ENCODE data around the gene IER5.

Gene IER5

GRCh38 chr1:181077576-181078242, 10.8 kb upstream of the IER5 start:
- DNase-seq = no peak

GRCh38 chr1:181079382-181079781, 9.1 kb upstream of the IER5 start:
- DNase-seq = peak; percentile 78

- no peak for DNase-seq
Observed at GRCh38 chr1:181079920-181080319, 8.6 kb upstream of the IER5 start.

- DNase-seq = no peak
Observed at GRCh38 chr1:181080556-181080955, 7.9 kb upstream of the IER5 start.

DNA sequence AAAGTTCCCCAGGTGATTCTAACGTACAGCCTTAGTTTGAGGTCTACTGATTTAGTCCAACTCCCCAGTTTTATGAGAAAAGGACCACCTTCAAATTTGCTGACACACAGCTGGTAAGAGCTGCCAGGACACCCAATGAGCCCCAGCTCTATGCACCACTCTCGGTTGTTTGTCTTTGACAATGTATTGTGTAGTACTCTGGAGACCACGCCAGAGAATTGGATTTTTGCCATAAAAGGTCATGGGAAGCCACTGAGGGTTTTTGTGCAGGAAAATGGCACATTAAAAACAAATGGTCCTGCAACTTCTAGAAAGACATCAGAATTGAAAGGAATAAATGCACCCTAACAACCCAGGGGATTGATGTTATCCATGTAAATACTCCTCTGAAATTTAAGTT, 7.1 kb upstream of the IER5 start:
- DNase-seq = no peak

DNA sequence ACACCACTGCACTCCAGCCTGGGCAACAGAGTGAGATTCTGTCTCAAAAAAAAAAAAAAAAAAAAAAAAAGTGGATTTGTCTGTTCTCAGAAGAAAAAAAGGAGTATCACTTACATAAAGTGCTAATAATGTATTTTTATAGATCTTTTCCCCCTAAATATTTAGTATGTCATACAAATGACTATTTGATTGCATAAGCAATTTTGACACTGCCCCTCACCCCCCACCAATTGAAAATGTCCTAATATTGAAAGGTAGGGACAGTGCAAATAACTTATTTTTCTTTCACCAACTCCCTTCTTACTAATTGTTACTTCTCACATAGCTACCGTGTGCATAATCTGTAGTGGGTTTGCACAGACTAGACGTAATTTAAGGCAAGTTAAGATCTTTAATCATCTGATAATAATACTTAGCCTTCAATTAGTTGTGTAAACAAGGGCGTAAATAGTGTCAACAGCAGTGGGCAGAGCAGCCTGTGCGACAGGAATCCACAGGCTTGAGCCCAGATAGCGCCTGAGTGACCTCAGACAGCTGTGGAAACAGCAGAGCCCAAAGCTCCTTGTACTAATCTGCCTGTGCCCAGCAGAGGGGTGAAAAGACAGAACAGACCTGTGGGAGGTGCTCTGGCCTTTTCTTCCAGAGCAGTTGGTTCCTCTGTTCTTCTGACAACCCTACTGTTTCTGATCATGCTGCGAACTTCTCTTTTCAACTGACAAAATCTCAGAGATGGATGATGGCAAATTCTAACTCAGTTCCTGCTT, 4.5 kb upstream of the IER5 start:
- DNase-seq = peak; percentile 64

DNA sequence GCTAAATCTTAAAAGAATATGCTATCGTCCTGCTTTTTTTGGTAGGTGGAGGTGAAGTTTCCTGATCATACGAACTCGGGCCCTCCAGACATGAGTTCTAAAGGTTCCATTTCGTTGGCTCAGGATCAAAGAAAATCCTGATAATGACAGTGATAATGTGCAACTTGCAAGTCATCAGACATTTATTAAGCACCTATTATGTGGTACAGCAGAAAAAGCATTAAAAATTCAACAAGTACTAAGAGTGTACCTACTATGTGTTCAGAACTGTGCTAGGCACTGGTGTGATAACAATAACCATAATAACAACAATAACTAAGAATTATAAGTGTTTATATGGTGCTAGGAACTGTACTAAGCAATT, 3.9 kb upstream of the IER5 start:
- DNase-seq = no peak

DNA sequence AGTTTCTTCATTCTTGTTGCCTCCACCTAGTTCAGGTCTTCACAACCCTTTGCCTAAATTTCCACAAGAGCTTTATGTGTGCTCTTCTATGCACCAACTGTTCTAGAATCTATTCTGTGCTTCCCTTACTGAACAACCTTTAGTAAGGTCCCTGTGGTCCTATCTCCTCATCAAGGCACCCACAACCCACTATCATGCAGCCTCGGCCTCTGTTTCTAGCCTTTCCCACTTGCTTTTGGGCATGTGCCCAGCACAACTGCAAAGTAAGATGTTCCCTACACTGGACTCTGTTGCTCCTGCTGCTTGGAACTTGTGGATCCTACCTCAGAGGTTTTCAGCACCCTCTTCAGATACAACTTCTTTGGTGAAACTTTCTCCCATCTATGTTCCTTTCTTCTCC, 2.4 kb upstream of the IER5 start:
- no peak for DNase-seq

- no peak for DNase-seq
Observed at GRCh38 chr1:181086926-181087325, 1.6 kb upstream of the IER5 start.

DNA sequence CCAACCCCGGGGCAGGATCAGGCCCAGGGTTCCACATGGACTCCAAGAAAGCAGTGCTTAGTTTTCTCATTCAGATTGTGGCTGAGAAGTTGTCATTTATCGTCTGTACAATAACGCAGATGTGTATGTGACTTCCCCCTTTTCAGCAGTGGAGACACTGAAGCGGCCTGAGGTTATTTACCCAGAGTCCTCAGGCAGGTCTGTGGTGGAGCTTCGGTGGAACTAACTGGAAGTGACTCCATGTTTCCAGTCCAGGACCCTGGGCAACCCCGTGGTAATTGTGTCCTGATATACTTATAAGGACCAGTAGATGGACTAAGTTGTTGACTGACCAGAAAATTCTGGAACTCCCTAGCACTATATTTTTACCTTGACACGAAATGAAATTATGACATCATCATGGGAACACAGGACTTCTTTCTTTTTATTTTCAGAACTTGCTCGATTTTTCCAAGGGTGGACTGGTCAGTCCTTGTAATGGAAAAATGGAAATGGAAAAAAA, 1.0 kb upstream of the IER5 start:
- no peak for DNase-seq

DNA sequence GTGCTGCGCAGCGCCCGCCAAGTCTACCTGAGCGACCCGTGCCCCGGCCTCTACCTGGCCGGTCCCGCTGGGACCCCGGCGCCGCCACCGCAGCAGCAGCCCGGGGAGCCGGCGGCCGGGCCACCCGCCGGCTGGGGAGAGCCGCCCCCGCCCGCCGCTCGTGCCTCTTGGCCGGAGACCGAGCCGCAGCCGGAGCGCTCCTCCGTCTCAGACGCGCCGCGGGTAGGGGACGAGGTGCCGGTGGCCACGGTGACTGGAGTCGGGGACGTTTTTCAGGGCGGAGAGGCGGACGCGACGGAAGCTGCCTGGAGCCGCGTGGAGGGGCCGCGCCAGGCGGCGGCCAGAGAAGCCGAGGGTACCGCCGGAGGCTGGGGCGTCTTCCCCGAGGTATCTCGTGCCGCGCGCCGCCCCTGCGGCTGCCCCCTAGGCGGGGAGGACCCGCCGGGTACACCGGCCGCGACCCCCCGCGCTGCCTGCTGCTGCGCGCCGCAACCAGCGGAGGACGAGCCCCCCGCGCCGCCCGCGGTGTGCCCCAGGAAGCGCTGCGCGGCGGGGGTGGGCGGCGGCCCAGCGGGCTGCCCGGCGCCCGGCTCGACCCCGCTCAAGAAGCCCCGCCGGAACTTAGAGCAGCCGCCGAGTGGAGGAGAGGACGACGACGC, 646 bp downstream of the IER5 start:
- peak; percentile 35 for DNase-seq

DNA sequence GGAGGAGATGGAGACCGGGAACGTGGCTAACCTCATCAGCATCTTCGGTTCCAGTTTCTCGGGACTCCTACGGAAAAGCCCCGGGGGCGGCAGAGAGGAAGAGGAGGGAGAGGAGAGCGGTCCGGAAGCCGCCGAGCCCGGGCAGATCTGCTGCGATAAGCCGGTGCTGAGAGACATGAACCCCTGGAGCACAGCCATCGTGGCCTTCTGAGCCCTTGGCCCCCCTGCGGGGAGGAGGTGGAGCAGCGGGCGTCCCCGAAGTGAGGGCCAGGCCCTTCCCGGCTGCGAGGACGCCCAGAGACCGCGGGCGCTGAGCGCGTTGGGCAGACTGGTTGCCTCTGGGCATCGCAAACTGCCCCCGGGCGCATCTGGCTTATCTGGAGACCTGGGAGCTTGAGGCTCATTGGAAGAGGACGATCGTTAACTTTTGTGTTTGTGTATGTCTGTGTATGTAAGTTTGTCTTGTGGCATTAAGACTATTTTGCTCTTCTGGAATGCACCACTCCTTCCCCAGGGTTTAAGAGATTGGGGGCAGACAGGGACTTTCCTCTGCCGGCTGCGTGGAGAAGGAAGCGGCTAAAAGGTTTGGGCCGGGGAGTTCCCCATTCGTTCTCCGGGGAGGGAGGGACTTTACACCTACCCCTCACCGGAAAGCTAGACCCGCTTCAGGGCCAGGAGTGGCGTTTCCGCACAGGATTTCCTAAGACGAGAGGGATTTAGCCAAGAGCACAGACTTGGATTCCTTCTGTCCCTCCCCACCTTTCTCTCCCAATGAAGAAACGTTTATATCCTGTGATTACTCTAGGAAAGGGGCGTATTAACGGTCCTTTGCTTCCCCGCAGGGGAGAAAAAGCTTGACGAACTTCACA, 1.4 kb downstream of the IER5 start:
- DNase-seq = peak; percentile 84

DNA sequence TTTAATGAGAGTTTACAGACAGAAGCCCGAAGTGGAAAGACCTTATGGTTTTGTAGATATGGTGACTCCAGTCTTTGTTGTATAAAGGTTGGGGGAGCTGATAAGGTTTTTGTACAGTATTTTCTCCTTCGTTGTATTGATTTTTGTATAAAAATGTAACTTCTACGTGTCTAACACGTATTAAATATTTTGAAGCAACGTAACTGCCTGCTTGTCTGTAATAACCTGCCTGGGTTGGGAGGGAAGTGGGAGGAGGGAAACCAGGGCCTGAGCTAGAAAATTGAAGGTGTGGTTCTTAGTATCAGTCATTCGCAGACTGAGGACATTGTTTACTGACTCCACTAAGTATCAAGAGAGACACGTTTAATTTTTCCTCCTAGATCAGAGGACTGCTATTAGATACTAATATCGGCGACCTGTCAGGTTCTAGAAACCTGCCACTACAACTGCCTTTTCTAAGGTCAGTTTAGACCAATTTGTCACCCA, 2.2 kb downstream of the IER5 start:
- peak; percentile 78 for DNase-seq

GRCh38 chr1:181091309-181092040, 3.0 kb downstream of the IER5 start:
- no peak for DNase-seq

DNA sequence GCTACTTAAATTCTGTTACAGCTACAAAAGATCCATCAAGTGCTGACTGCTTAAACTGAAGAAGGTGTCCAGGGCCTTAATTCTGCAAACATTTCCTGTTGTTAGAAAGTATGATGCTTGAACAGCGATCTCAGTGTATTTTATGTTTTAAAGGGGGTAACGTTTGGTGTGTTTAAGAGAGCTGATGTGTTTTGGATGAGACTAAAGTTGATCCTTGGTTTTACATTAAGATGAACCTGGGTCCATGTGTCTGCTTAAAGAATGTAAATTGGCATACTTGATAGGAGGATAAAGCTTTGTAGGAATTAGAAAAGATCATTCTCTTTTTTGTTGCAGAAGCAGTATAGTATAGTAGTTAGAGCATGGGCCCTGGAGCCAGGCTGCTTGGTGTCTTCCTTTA, 3.6 kb downstream of the IER5 start:
- no peak for DNase-seq

DNA sequence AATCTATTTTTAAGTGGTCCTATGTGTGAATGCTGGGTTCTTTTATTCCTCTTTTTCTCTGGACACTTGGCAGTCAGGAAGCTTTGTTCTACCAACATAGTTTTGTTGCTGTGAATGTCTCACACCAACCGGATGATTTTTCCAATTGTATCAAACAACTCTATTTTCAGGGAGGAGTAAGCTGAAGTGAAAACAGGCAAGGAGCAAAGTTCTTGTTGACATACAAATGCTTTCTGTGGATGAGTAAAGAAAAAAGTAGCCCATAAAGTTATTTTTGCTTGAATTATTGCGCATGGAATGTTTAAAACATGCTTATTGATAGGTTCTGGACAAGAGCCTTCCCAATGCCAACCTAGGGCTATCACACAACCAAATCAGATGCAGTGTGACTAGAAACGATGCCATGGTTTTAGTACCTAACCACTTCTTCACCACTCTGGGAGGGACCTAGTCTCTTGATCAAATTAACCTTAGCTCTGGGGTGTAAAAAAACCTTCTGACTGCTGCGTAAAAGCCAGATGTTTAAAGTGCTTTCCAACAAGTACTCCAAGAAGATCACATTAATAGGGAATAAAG, 4.5 kb downstream of the IER5 start:
- DNase-seq = no peak

DNA sequence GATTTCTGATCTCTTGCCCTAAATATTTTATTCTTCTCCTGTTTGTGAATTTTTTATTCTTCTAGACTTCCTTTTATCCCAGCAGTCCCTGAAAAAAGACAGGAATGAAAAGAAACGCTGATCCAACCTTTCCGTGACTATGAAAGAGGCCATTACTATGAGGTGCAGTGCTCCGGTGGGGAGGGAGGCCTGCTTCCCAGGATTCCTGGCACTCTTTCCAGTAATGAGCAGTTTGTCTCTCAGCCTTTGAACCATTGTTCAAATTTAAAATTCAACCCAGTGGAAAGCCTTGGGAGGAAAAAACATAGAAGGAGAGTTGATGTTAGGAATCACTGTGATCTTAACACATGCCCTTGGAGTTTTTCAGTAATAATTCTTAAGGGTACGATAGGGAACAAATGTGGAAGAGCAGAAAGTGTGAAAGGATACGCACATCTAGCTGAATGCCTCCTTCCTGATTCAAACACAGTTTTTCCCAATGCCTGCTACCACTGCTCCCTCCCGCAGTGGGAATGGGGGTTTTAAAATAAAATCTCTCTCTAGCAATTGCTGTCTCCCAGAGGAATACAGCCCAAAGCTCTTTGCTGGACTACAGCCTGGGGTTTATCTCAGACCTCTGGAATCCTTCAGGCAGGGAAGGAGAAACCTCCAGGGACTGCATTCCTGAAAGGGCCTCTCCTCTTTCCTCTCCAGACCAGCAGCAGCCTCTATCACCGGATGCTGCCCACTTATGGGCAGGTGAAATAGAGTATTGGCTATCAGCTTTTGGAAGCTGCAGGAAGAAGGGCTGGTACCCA, 6.1 kb downstream of the IER5 start:
- no peak for DNase-seq

DNA sequence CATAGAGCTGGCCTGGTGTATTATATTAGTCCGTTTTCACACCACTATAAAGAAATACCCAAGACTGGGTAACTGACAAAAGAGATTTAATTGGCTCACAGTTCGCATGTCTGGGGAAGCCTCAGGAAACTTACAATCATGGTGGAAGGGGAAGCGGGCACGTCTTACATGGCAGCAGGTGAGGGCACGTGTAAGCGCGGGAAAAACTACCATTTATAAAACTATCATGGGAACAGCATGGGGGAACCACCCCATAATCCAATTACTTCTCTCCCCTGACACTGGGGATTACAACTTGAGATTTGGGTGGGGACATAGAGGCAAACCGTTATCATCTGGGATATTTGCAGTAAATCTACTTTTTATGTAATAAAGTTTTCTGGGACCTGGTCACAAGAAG, 6.8 kb downstream of the IER5 start:
- no peak for DNase-seq

DNA sequence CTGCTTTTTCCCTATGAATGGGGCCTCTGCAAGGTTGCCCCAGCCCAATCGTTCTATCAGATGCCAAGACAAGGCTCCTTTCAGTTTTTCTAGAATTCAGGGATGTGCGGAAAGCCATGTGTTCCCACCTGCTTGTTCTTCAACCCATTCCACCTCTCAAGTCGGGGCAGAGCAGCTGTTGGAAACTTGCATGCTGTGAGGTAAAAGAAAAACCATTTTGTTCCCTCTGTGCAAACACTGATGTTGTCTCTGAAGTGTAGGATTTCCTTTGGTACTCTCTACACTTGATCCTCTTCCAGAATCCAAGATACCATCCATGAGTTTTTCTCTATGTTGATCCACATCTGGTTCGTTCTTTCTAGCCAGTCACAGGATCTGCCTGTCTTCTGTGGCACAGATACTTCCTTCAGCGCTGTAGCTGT, 7.3 kb downstream of the IER5 start:
- no peak for DNase-seq

- DNase-seq = no peak
Observed at GRCh38 chr1:181097242-181097641, 8.7 kb downstream of the IER5 start.

Measured in activated CD4-positive, alpha-beta T cell treated with anti-CD3 and anti-CD28 coated beads, Interleukin-2, amount 50 U/mL, for 16 hours (primary cell).